CD14-positive monocyte (primary cell): Measurements from ENCODE around the gene ROBO1. TPM values are rescaled to one million over a fixed set of nuclear protein-coding genes. Genes with fewer than 3 reads are reported as not detected.

Source experiments
- DNase-seq, 3 donors: peaks; one replicate each; pipeline ENCODE4 v3.0.0-alpha.2; 2011 to 2022
- H2AFZ ChIP-seq: 2 replicates; pipeline ENCODE4 v1.6.0; 2012; ENCODE audit warnings: mild to moderate bottlenecking, low read depth, low read length, inconsistent platforms; ENCODE audit not compliant: insufficient read depth, poor library complexity, severe bottlenecking
- H3K27ac ChIP-seq, 2 donors: 1 replicate in 1 of 2; 2 replicates in 1 of 2; pipeline ENCODE4 v1.5.1; 2012 to 2013; ENCODE audit warnings: low read length in 2 of 2, control low read depth in 1 of 2, inconsistent platforms in 1 of 2, low read depth in 1 of 2, mild to moderate bottlenecking in 1 of 2
- H3K27me3 ChIP-seq, 2 donors: one replicate each; pipeline versions ENCODE4 v1.6.0 to v1.6.1; 2011 to 2013; ENCODE audit warnings: low read length in 2 of 2; ENCODE audit not compliant: control insufficient read depth in 2 of 2, insufficient read depth in 2 of 2
- H3K36me3 ChIP-seq, 2 donors: replicated peaks in 1 of 2; 1 replicate in 1 of 2; 2 replicates in 1 of 2; pipeline versions ENCODE4 v1.5.1 to v1.6.1; 2012 to 2013; ENCODE audit warnings: low read length in 2 of 2, control low read depth in 1 of 2, inconsistent platforms in 1 of 2, mild to moderate bottlenecking in 1 of 2; ENCODE audit not compliant: insufficient read depth in 2 of 2, control insufficient read depth in 1 of 2
- H3K4me1 ChIP-seq, 2 donors: 1 replicate in 1 of 2; 2 replicates in 1 of 2; pipeline versions ENCODE4 v1.5.1 to v1.6.1; 2012 to 2013; ENCODE audit warnings: low read length in 2 of 2, control low read depth in 1 of 2, inconsistent platforms in 1 of 2, mild to moderate bottlenecking in 1 of 2, moderate library complexity in 1 of 2; ENCODE audit not compliant: insufficient read depth in 2 of 2, control insufficient read depth in 1 of 2
- H3K4me2 ChIP-seq: replicated peaks from 2 replicates; pipeline ENCODE3; 2012; ENCODE audit warnings: low read length, moderate library complexity, mild to moderate bottlenecking; ENCODE audit not compliant: poor library complexity, severe bottlenecking; ENCODE audit errors: extremely low read depth
- H3K4me3 ChIP-seq, 3 experiments: fragments of 200-600 bp in 1 of 3; sonication (generic) in 1 of 3; replicated peaks in 1 of 3; 1 replicate in 2 of 3; 2 replicates in 1 of 3; pipeline ENCODE4 v1.5.1; 2011 to 2013; ENCODE audit warnings: low read length in 3 of 3, mild to moderate bottlenecking in 3 of 3, control low read depth in 2 of 3, low read depth in 2 of 3, inconsistent platforms in 1 of 3, moderate library complexity in 1 of 3
- H3K79me2 ChIP-seq: 2 replicates; pipeline ENCODE4 v1.6.0; 2012; ENCODE audit warnings: mild to moderate bottlenecking, control low read depth, inconsistent platforms, low read length, moderate library complexity; ENCODE audit not compliant: insufficient read depth
- H3K9ac ChIP-seq: 2 replicates; pipeline ENCODE4 v1.6.0; 2017; ENCODE audit warnings: low read length, mild to moderate bottlenecking; ENCODE audit not compliant: insufficient read depth, poor library complexity, severe bottlenecking
- H3K9me3 ChIP-seq, 2 donors: replicated peaks in 1 of 2; 1 replicate in 1 of 2; 2 replicates in 1 of 2; pipeline versions ENCODE4 v1.5.1 to v1.6.1; 2012 to 2013; ENCODE audit warnings: low read length in 2 of 2, control low read depth in 1 of 2; ENCODE audit not compliant: control insufficient read depth in 1 of 2, insufficient read depth in 1 of 2
- H4K20me1 ChIP-seq: 2 replicates; pipeline ENCODE4 v1.6.0; 2012; ENCODE audit warnings: mild to moderate bottlenecking, low read length, control low read depth, moderate library complexity; ENCODE audit not compliant: insufficient read depth
- H3K27ac Mint-ChIP-seq, 7 donors: one replicate each; pipeline ENCODE4 v1.8.0; 2020; ENCODE audit warnings: mild to moderate bottlenecking in 7 of 7, mixed read lengths in 7 of 7, moderate library complexity in 6 of 7, inconsistent platforms in 2 of 7
- H3K27me3 Mint-ChIP-seq, 3 donors: one replicate each; pipeline ENCODE4 v1.8.0; 2021 to 2022; ENCODE audit warnings: low read depth in 3 of 3, mild to moderate bottlenecking in 3 of 3, mixed read lengths in 3 of 3, moderate library complexity in 3 of 3, inconsistent platforms in 1 of 3
- H3K36me3 Mint-ChIP-seq, 2 donors: one replicate each; pipeline ENCODE4 v1.8.0; 2020; ENCODE audit warnings: mixed read lengths in 2 of 2, inconsistent platforms in 1 of 2, mild to moderate bottlenecking in 1 of 2
- H3K4me1 Mint-ChIP-seq: one replicate; pipeline ENCODE4 v1.8.0; 2020; ENCODE audit warnings: mild to moderate bottlenecking, mixed read lengths
- H3K4me3 Mint-ChIP-seq, 2 donors: one replicate each; pipeline ENCODE4 v1.8.0; 2020; ENCODE audit warnings: mild to moderate bottlenecking in 2 of 2, mixed read lengths in 2 of 2, moderate library complexity in 1 of 2
- H3K9me3 Mint-ChIP-seq, 7 donors: one replicate each; pipeline ENCODE4 v1.8.0; 2020 to 2022; ENCODE audit warnings: mixed read lengths in 7 of 7, mild to moderate bottlenecking in 6 of 7, moderate library complexity in 6 of 7, inconsistent platforms in 2 of 7
- WGBS: methylation state at CpG from one replicate; pipeline ENCODE4 v1.1.5; 2013; ENCODE audit warnings: missing lambda C conversion rate; ENCODE audit not compliant: insufficient coverage; 5-methylcytosine and 5-hydroxymethylcytosine counted together
- intact Hi-C, 2 donors: fragments of 100-400 bp; cut with micrococcal nuclease; formaldehyde crosslinking; loops; one replicate each; pipeline versions ENCODE4 v1.15.0 to v1.15.1; 2023
- polyA plus RNA-seq, 3 donors: library from polyadenylated mRNA; depleted of rRNA in 1 of 3; unstranded in 2 of 3; stranded (reverse) in 1 of 3; fragments of 300-500 nt in 2 of 3; fragments of >200 nt in 1 of 3; fragmentation: Illumina TruSeq in 2 of 3; gene quantifications; 1 replicate in 2 of 3; 2 replicates in 1 of 3; pipeline ENCODE4 v1.2.3, GENCODE V29; 2012 to 2021
- TF ChIP-seq, protein P1 (sequence below): fragments of 200-600 bp; IDR thresholded peaks from one replicate; pipeline ENCODE4 v1.8.0; 2022; ENCODE audit warnings: antibody characterized with exemption, mild to moderate bottlenecking

ROBO1 gene
- polyA plus RNA-seq, 3 donors: 0.09 to 0.10 TPM; not detected in 1

DNA sequence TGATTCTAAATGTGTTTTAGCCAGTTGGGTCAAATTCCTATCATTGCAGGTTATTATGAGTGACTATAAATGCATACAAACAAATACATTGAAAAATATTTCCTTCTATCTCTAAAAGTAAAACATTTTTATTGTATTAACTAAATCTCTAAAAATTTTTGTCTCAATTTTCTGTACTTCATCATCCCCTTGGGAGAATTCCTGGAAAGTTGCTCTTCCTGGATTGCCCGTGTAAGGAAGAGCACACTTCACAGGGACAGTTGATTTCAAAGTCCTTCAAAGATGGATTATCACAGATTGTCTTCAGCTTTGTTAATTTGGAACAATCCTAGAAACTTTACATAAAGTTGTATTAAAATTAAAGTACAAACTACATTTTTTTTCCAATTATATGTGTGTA is 595.6 kb downstream of the ROBO1 start:
- WGBS: no CpG with 5 or more reads among the region's 1 CpG
- no peaks in the 10 kb centered on the region for H3K79me2 ChIP-seq
- H3K27ac ChIP-seq: no peak overlapping the region
- no peaks in the 10 kb centered on the region for H3K4me1 ChIP-seq
- Mint-ChIP-seq H3K4me3 (no peak overlapping the region), H3K27me3 (peaks cover 0 to 3% (median 0%) of the 10 kb centered on the region in 3 donors), H3K36me3 (no peaks in the 10 kb centered on the region), H3K27ac (no peak overlapping the region), H3K4me1 (no peaks in the 10 kb centered on the region), H3K9me3 (peaks cover 0 to 6% (median 3%) of the 10 kb centered on the region in 7 donors)
- DNase-seq: no peak
- TF ChIP-seq, protein P1, sequence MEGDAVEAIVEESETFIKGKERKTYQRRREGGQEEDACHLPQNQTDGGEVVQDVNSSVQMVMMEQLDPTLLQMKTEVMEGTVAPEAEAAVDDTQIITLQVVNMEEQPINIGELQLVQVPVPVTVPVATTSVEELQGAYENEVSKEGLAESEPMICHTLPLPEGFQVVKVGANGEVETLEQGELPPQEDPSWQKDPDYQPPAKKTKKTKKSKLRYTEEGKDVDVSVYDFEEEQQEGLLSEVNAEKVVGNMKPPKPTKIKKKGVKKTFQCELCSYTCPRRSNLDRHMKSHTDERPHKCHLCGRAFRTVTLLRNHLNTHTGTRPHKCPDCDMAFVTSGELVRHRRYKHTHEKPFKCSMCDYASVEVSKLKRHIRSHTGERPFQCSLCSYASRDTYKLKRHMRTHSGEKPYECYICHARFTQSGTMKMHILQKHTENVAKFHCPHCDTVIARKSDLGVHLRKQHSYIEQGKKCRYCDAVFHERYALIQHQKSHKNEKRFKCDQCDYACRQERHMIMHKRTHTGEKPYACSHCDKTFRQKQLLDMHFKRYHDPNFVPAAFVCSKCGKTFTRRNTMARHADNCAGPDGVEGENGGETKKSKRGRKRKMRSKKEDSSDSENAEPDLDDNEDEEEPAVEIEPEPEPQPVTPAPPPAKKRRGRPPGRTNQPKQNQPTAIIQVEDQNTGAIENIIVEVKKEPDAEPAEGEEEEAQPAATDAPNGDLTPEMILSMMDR: no peak
- no peak overlapping the region for H3K9ac ChIP-seq
- intact Hi-C loops: no loop called here
- no peaks in the 10 kb centered on the region for H3K36me3 ChIP-seq
- H3K9me3 ChIP-seq: peaks cover 5 to 16% of the 10 kb centered on the region in 2 donors
- no peak overlapping the region for H2AFZ ChIP-seq
- H3K27me3 ChIP-seq: no peaks in the 10 kb centered on the region
- H4K20me1 ChIP-seq: no peaks in the 10 kb centered on the region
- no peak overlapping the region for H3K4me3 ChIP-seq
- no peak overlapping the region for H3K4me2 ChIP-seq

DNA sequence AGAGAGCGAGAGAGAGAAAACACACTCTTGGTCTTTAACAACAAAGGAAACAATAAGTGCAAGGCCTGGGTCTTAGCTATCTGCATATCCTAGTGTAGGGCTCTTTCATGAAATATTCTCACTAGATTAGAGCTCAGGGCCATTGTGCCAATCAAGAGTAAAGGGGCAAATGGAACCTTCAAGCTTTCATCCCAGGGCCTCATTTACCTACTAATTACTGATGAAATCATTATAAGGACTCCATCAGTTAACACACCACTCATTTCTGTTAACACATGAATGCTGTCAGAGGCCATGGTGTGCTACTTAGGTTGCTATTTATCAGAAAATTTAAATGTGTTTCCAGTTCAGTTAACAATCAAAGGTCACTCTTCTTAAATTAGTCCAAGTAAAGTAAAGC is 597.8 kb downstream of the ROBO1 start:
- no peaks in the 10 kb centered on the region for H3K36me3 Mint-ChIP-seq
- Histone ChIP-seq H3K27ac (no peak overlapping the region), H3K9ac (no peak overlapping the region), H3K4me2 (no peak overlapping the region), H3K36me3 (no peaks in the 10 kb centered on the region), H3K4me3 (no peak overlapping the region), H3K9me3 (peaks cover 5 to 16% of the 10 kb centered on the region in 2 donors), H3K79me2 (no peaks in the 10 kb centered on the region), H3K4me1 (no peaks in the 10 kb centered on the region), H3K27me3 (no peaks in the 10 kb centered on the region), H4K20me1 (no peaks in the 10 kb centered on the region), H2AFZ (no peak overlapping the region)
- H3K27ac Mint-ChIP-seq: no peak overlapping the region
- no peaks in the 10 kb centered on the region for H3K4me1 Mint-ChIP-seq
- TF ChIP-seq, protein P1: no peak
- H3K9me3 Mint-ChIP-seq: peaks cover 0 to 8% (median 3%) of the 10 kb centered on the region in 7 donors
- intact Hi-C loops: no loop called here
- DNase-seq: no peak
- no CpG with 5 or more reads among the region's 1 CpG for WGBS
- H3K4me3 Mint-ChIP-seq: no peak overlapping the region
- H3K27me3 Mint-ChIP-seq: peaks cover 0 to 3% (median 0%) of the 10 kb centered on the region in 3 donors
